HCT116 (cell line): Measurements from ENCODE around the gene NUDC. TPM values are rescaled to one million over a fixed set of nuclear protein-coding genes. Genes with fewer than 3 reads are reported as not detected.
"Not testable (repeated sequence)": the region's sequence is repeated elsewhere in the genome, so short reads cannot be mapped to it uniquely, and the experiment has no call there.

Source experiments
- ATAC-seq: fragments of 200-7000 bp; cut with Tn5 transposase; 2 replicates; pipeline ENCODE4 v1.9.1; 2020; ENCODE audit warnings: mild to moderate bottlenecking, moderate library complexity
- BruUV-seq: library from RNA; stranded (reverse); fragments of 400-500 nt; replicated peaks from 2 replicates; lab custom pipeline; 2021; lab: Mats Ljungman, UMichigan
- CTCF ChIA-PET: fragments of 300-600 bp; sonication (Branson Sonifier 250); formaldehyde crosslinking; loops from one replicate; lab custom pipeline; 2021; ENCODE audit warnings: antibody characterized with exemption; lab: Charles Lee
- POLR2A ChIA-PET: fragments of 300-600, 350-600 bp; sonication (Branson Sonifier 250); formaldehyde crosslinking; loops from one replicate; lab custom pipeline; 2021; ENCODE audit warnings: antibody characterized with exemption; lab: Charles Lee
- RAD21 ChIA-PET, 2 experiments: fragments of 300-600 bp; sonication (Branson Sonifier 250); formaldehyde crosslinking; loops; one replicate each; lab custom pipeline; 2023; ENCODE audit warnings: low total read pairs in 2 of 2; ENCODE audit not compliant: uncharacterized antibody in 2 of 2, unreplicated experiment in 2 of 2, low non-redundant PET in 1 of 2; lab: Charles Lee
- DNase-seq: peaks from one replicate; pipeline ENCODE4 v3.0.0-alpha.2; 2010; ENCODE audit warnings: low read depth, low spot score
- H2AFZ ChIP-seq: fragments of 200-600 bp; shearing (Covaris generic), sonication (generic); 2 replicates; pipeline ENCODE4 v1.6.1; 2017; ENCODE audit warnings: low read depth, mixed run types, mixed read lengths, antibody characterized with exemption, low read length; ENCODE audit not compliant: poor library complexity, severe bottlenecking
- H3K27ac ChIP-seq: 2 replicates; pipeline ENCODE4 v1.5.1; 2012; ENCODE audit warnings: low read depth, low read length
- H3K27me3 ChIP-seq: fragments of 200-600 bp; sonication (generic); 2 replicates; pipeline ENCODE4 v1.6.1; 2016; ENCODE audit warnings: mixed run types, low read length, mixed read lengths; ENCODE audit not compliant: insufficient read depth
- H3K36me3 ChIP-seq, 2 experiments: fragments of 200-500 bp in 1 of 2; fragments of 200-600 bp in 1 of 2; sonication (Bioruptor generic) in 1 of 2; sonication (generic) in 1 of 2; 2 replicates each; pipeline versions ENCODE4 v1.5.1 to v1.6.1; 2014 to 2016; ENCODE audit warnings: low read length in 2 of 2, inconsistent platforms in 1 of 2, mixed read lengths in 1 of 2, mixed run types in 1 of 2; ENCODE audit not compliant: insufficient read depth in 2 of 2, control insufficient read depth in 1 of 2
- H3K4me1 ChIP-seq, 2 experiments: fragments of 200-600 bp in 1 of 2; sonication (generic) in 1 of 2; 2 replicates each; pipeline versions ENCODE4 v1.5.1 to v1.6.1; 2012 to 2017; ENCODE audit warnings: low read length in 2 of 2, inconsistent platforms in 1 of 2, mild to moderate bottlenecking in 1 of 2, mixed read lengths in 1 of 2, mixed run types in 1 of 2, moderate library complexity in 1 of 2; ENCODE audit not compliant: insufficient read depth in 2 of 2, control insufficient read depth in 1 of 2
- H3K4me2 ChIP-seq: fragments of 200-600 bp; sonication (generic); 2 replicates; pipeline ENCODE4 v1.6.1; 2017; ENCODE audit warnings: mixed run types, low read length, mixed read lengths
- H3K4me3 ChIP-seq, 2 experiments: fragments of 200-600 bp in 1 of 2; sonication (generic) in 1 of 2; replicated peaks in 1 of 2; 2 replicates each; pipeline ENCODE4 v1.5.1; 2011 to 2016; ENCODE audit warnings: low read length in 2 of 2, control low read depth in 1 of 2, low read depth in 1 of 2, mild to moderate bottlenecking in 1 of 2, mixed read lengths in 1 of 2, mixed run types in 1 of 2
- H3K79me2 ChIP-seq: fragments of 200-600 bp; sonication (generic); 2 replicates; pipeline ENCODE4 v1.6.1; 2017; ENCODE audit warnings: mild to moderate bottlenecking, mixed run types, low read length, moderate library complexity, mixed read lengths; ENCODE audit not compliant: insufficient read depth
- H3K9ac ChIP-seq: fragments of 200-600 bp; sonication (generic); 2 replicates; pipeline ENCODE4 v1.6.1; 2016; ENCODE audit warnings: low read length, mixed read lengths
- H3K9me2 ChIP-seq: fragments of 200-600 bp; sonication (generic), shearing (Covaris generic); 2 replicates; pipeline ENCODE4 v1.6.1; 2017; ENCODE audit warnings: mixed run types, mild to moderate bottlenecking, moderate library complexity; ENCODE audit not compliant: insufficient read depth
- H3K9me3 ChIP-seq, 2 experiments: fragments of 200-500 bp in 1 of 2; fragments of 200-600 bp in 1 of 2; sonication (Bioruptor generic) in 1 of 2; sonication (generic) in 1 of 2; 2 replicates each; pipeline ENCODE4 v1.6.1; 2014 to 2017; ENCODE audit warnings: low read length in 2 of 2, mixed read lengths in 2 of 2, inconsistent platforms in 1 of 2, low read depth in 1 of 2, mild to moderate bottlenecking in 1 of 2, mixed run types in 1 of 2, moderate library complexity in 1 of 2; ENCODE audit not compliant: control insufficient read depth in 1 of 2, insufficient read depth in 1 of 2
- H4K20me1 ChIP-seq: fragments of 200-600 bp; sonication (generic), shearing (Covaris generic); 2 replicates; pipeline ENCODE4 v1.6.1; 2017; ENCODE audit warnings: mixed run types, mild to moderate bottlenecking, moderate library complexity; ENCODE audit not compliant: insufficient read depth
- EGR1 ChIP-seq: IDR thresholded peaks from 2 replicates; pipeline ENCODE4 v1.6.1; 2012; ENCODE audit warnings: low read depth
- SP1 ChIP-seq: IDR thresholded peaks from 2 replicates; pipeline ENCODE4 v1.6.1; 2012; ENCODE audit warnings: low read depth
- SRF ChIP-seq: IDR thresholded peaks from 2 replicates; pipeline ENCODE4 v1.6.1; 2012; ENCODE audit warnings: low read depth
- intact Hi-C: fragments of 100-400 bp; cut with micrococcal nuclease; formaldehyde crosslinking; loops from 2 replicates; pipeline ENCODE4 v1.10.0; 2022
- total RNA-seq: library from RNA; stranded (reverse); gene quantifications from one replicate; pipeline ENCODE4 v1.2.1, GENCODE V29; 2021; ENCODE audit not compliant: unreplicated experiment
- TF ChIP-seq, protein P1 (sequence below): IDR thresholded peaks from 2 replicates; pipeline ENCODE4 v1.6.1; 2011; ENCODE audit warnings: mild to moderate bottlenecking, low read length, moderate library complexity; ENCODE audit not compliant: insufficient replicate concordance; ENCODE audit errors: extremely low read depth

Gene NUDC
- total RNA-seq, 1 experiment from 2014 or later = 119 TPM

DNA sequence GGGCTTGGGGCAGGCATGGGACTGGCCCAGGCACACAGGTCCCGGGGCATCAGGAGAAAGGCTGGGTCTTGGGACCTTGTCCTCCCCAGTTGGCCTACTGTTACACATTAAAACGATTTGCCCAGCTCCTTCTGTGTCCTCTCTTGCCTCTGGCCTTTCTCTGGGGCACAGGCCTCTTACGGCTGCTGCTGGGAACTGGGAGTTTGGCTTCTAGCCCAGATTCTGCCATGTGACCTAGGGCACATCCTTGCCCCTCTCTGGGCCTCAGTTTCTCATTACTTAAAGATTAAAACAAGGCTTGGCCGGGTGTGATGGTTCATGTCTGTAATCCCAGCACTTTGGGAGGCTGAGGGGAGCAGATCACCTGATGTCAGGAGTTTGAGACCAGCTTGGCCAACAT lies 24.7 kb downstream of the NUDC start:
- Histone ChIP-seq H3K4me2 (no peak overlapping the region), H3K79me2 (peaks cover 13% of the 10 kb centered on the region; the same call in 1 of the 2 replicates), H4K20me1 (no peaks in the 10 kb centered on the region), H2AFZ (no peak overlapping the region), H3K4me1 (peaks cover 9 to 20% of the 10 kb centered on the region in 2 experiments), H3K36me3 (peaks cover 37 to 46% of the 10 kb centered on the region in 2 experiments; a peak in 3 of 4 replicates), H3K27me3 (no peaks in the 10 kb centered on the region), H3K9me3 (no peaks in the 10 kb centered on the region), H3K4me3 (no peak overlapping the region), H3K9ac (no peak overlapping the region), H3K27ac (no peak overlapping the region), H3K9me2 (no peaks in the 10 kb centered on the region)
- DNase-seq (no peak), ATAC-seq (no peak)
- no TSS peak for BruUV-seq
- ChIA-PET POLR2A (no interaction called here), CTCF (no interaction called here), RAD21 (no interaction called here)
- intact Hi-C loops = no loop called here
- TF ChIP-seq EGR1 (no peak), SRF (no peak), SP1 (no peak)
- TF ChIP-seq, protein P1, sequence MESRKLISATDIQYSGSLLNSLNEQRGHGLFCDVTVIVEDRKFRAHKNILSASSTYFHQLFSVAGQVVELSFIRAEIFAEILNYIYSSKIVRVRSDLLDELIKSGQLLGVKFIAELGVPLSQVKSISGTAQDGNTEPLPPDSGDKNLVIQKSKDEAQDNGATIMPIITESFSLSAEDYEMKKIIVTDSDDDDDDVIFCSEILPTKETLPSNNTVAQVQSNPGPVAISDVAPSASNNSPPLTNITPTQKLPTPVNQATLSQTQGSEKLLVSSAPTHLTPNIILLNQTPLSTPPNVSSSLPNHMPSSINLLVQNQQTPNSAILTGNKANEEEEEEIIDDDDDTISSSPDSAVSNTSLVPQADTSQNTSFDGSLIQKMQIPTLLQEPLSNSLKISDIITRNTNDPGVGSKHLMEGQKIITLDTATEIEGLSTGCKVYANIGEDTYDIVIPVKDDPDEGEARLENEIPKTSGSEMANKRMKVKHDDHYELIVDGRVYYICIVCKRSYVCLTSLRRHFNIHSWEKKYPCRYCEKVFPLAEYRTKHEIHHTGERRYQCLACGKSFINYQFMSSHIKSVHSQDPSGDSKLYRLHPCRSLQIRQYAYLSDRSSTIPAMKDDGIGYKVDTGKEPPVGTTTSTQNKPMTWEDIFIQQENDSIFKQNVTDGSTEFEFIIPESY = no peak

DNA sequence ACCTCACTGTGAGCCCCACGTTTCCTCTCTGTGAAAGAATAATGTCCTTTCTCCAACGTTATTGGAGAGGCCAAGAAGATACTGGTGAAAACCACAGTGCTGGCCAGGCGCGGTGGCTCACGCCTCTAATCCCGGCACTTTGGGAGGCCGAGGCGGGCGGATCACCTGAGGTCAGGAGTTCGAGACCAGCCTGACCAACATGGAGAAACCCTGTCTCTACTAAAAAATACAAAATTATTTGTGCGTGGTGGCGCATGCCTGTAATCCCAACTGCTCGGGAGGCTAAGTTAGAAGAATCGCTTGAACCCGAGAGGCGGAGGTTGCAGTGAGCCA lies 27.1 kb downstream of the NUDC start:
- Histone ChIP-seq H3K4me1 (peaks cover 9 to 20% of the 10 kb centered on the region in 2 experiments), H3K36me3 (peaks cover 24 to 36% of the 10 kb centered on the region in 2 experiments; a peak in 3 of 4 replicates)
- H3K79me2 ChIP-seq, H3K9me2 ChIP-seq, POLR2A ChIA-PET, BruUV-seq, ATAC-seq, H2AFZ ChIP-seq, H4K20me1 ChIP-seq, H3K9me3 ChIP-seq, CTCF ChIA-PET, H3K4me3 ChIP-seq, intact Hi-C loops, DNase-seq, H3K27ac ChIP-seq, H3K9ac ChIP-seq, H3K27me3 ChIP-seq, H3K4me2 ChIP-seq, RAD21 ChIA-PET: not testable (repeated sequence)
